Measurements from ENCODE around the gene HSP90AA1. TPM values are rescaled to one million over a fixed set of nuclear protein-coding genes. Genes with fewer than 3 reads are reported as not detected.

Gene HSP90AA1
- total and polyA plus RNA-seq, 2 of the 8 experiments (the other 6 are each of a cell fraction or from before 2014, with no cell fraction given), result 339 to 878 TPM

DNA sequence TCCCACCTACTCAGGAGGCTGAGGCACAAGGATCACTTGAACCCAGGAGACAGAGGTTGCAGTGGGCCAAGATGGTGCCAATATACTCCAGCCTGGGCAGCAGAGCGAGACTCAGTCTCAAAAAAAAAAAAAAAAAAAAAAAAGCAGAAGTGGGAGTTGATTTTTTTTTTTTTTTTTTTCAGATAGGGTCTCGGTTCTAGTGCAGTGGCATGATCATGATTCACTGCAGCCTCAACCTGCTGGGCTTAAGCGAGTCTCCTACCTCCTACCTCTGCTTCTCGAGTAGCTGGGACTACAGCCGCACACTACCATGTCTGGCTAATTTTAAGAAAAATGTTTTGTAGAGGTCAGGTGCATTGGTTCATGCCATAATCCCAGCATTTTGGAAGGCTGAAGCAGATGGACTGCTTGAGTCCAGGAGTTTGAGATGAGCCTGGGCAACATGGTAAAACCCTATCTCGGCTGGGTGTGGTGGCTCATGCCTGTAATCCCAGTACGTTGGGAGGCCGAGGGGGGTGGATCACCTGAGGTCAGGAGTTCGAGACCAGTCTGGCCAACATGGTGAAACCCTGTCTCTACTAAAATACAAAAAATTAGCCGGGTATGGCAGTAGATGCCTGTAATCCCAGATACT is 16.3 kb upstream of the HSP90AA1 start:
- no peak overlapping the region for H3K14ac ChIP-seq (ENCODE audit: insufficient read length)
- ChIA-PET POLR2A (ENCODE audit: partially characterized antibody) (no interaction called here), CTCF (ENCODE audit: partially characterized antibody) (no interaction called here)
- H3K36me3 ChIP-seq (ENCODE audit: control insufficient read depth in 2 of 4, insufficient read depth in 4 of 4, low read length in 3 of 4), result no peaks in the 10 kb centered on the region
- H3K56ac ChIP-seq (replicated peaks; ENCODE audit: insufficient read length, low read depth, low read length), result no peak overlapping the region
- H3K23me2 ChIP-seq (ENCODE audit: low read depth, low read length), result no peaks in the 10 kb centered on the region
- H3K23ac ChIP-seq (ENCODE audit: insufficient read length), result no peak overlapping the region
- no peak overlapping the region for H2BK120ac ChIP-seq (replicated peaks; ENCODE audit: low read depth, low read length)
- H3K4ac ChIP-seq (replicated peaks; ENCODE audit: insufficient read length, low read depth, low read length), result no peak overlapping the region
- H2AFZ ChIP-seq (ENCODE audit: low read length), result no peak overlapping the region
- H3K9ac ChIP-seq (replicated peaks in 1 of 4; ENCODE audit: extremely low read depth in 1 of 4, low read depth in 3 of 4, low read length in 3 of 4), result no peak overlapping the region
- no peak overlapping the region for H2BK12ac ChIP-seq (ENCODE audit: low read depth, low read length)
- H2BK15ac ChIP-seq (ENCODE audit: low read length), result no peak overlapping the region
- no peak overlapping the region for H3K4me3 ChIP-seq (ENCODE audit: extremely low read depth in 1 of 4, insufficient read depth in 2 of 4, low read depth in 3 of 4, low read length in 4 of 4)
- no peak overlapping the region for H2BK20ac ChIP-seq (ENCODE audit: low read length)
- no peak overlapping the region for H3K18ac ChIP-seq (ENCODE audit: extremely low read depth, low read length)
- H3K79me1 ChIP-seq (ENCODE audit: low read depth, low read length), result no peaks in the 10 kb centered on the region
- H4K5ac ChIP-seq (ENCODE audit: insufficient read length, low read depth, low read length), result no peak overlapping the region
- H2BK5ac ChIP-seq (ENCODE audit: low read depth, low read length), result no peak overlapping the region
- no peaks in the 10 kb centered on the region for H3K9me3 ChIP-seq (ENCODE audit: insufficient read depth in 2 of 2, low read depth in 1 of 2, low read length in 1 of 2)
- H3K4me1 ChIP-seq (replicated peaks in 1 of 4; ENCODE audit: control insufficient read depth in 3 of 4, insufficient read depth in 4 of 4, low read length in 3 of 4), result peaks cover 0 to 2% (median 0%) of the 10 kb centered on the region in 4 experiments; a peak in 1 of 7 replicates
- no peak overlapping the region for H2AK5ac ChIP-seq (ENCODE audit: low read depth, low read length)
- H4K91ac ChIP-seq (replicated peaks; ENCODE audit: insufficient read length, low read length), result no peak overlapping the region
- no peak overlapping the region for H4K8ac ChIP-seq (ENCODE audit: extremely low read depth, insufficient read depth, low read length)
- FAIRE-seq, result no peak
- no peak overlapping the region for H3K27ac ChIP-seq (ENCODE audit: low read depth, low read length)
- no peaks in the 10 kb centered on the region for H4K20me1 ChIP-seq (replicated peaks in 1 of 2; ENCODE audit: control insufficient read depth in 1 of 2, insufficient read depth in 2 of 2, low read length in 2 of 2)
- no peak overlapping the region for H3K4me2 ChIP-seq (ENCODE audit: insufficient read depth in 1 of 2, low read depth in 2 of 2, low read length in 2 of 2)
- no peak for DNase-seq (ENCODE audit: low read depth in 1 of 2, low spot score in 2 of 2)
- no peaks in the 10 kb centered on the region for H3K79me2 ChIP-seq (ENCODE audit: control insufficient read depth in 1 of 2, insufficient read depth in 2 of 2, low read length in 2 of 2)
- no peaks in the 10 kb centered on the region for H3K27me3 ChIP-seq (replicated peaks in 1 of 4; ENCODE audit: control insufficient read depth in 3 of 4, extremely low read depth in 1 of 4, insufficient read depth in 3 of 4, low read length in 3 of 4)
- WGBS, 2 experiments (ENCODE audit: extremely low coverage in 1 of 2, insufficient coverage in 1 of 2, insufficient read length in 1 of 2, insufficient replicate concordance in 2 of 2, low coverage in 1 of 2, low lambda C conversion rate in 2 of 2, missing lambda C conversion rate in 1 of 2), result 100% methylated on average over 8 of the region's 10 CpGs; no CpG with 5 or more reads in 1 of the 2 experiments
- no peak for TF ChIP-seq EP300 (IDR thresholded peaks at IDR 0.05; ENCODE audit: borderline replicate concordance in 1 of 2, low read depth in 2 of 2, low read length in 2 of 2)
- TF ChIP-seq, protein P1, sequence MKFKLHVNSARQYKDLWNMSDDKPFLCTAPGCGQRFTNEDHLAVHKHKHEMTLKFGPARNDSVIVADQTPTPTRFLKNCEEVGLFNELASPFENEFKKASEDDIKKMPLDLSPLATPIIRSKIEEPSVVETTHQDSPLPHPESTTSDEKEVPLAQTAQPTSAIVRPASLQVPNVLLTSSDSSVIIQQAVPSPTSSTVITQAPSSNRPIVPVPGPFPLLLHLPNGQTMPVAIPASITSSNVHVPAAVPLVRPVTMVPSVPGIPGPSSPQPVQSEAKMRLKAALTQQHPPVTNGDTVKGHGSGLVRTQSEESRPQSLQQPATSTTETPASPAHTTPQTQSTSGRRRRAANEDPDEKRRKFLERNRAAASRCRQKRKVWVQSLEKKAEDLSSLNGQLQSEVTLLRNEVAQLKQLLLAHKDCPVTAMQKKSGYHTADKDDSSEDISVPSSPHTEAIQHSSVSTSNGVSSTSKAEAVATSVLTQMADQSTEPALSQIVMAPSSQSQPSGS (IDR thresholded peaks at IDR 0.05; ENCODE audit: low read length), result no peak
- no peak for TF ChIP-seq SP1 (IDR thresholded peaks at IDR 0.05; ENCODE audit: low read depth, low read length)
- TF ChIP-seq CHD2 (IDR thresholded peaks at IDR 0.05; ENCODE audit: low read length), result no peak
- no peak for TF ChIP-seq TAF7 (optimal IDR thresholded peaks at IDR 0.05; ENCODE audit: borderline replicate concordance, low read depth, low read length)
- no peak for TF ChIP-seq NRF1 (IDR thresholded peaks at IDR 0.05; ENCODE audit: low read depth, low read length)
- no peak for TF ChIP-seq RNF2 (IDR thresholded peaks at IDR 0.05; ENCODE audit: borderline replicate concordance, low read depth, low read length, missing control alignments, poor library complexity, severe bottlenecking)
- TF ChIP-seq POLR2A (IDR thresholded peaks at IDR 0.05; ENCODE audit: control extremely low read depth in 1 of 2, low read depth in 2 of 2, low read length in 2 of 2), result no peak
- no peak for TF ChIP-seq SIRT6 (IDR thresholded peaks at IDR 0.05; ENCODE audit: low read length)

All from H1 (cell line).